Central memory CD8-positive, alpha-beta T cell (primary cell): ENCODE data around the gene TMEM163.

Source experiments
- ATAC-seq: fragments of 150-1000 bp; cut with Tn5 transposase; replicated peaks from 2 replicates; pipeline ENCODE4 v1.10.0; 2022; ENCODE audit warnings: mild to moderate bottlenecking, moderate FRiP score, moderate number of reproducible peaks; ENCODE audit not compliant: poor library complexity, severe bottlenecking; ENCODE audit errors: extremely low read depth
- DNase-seq, 2 donors: peaks; one replicate each; pipeline ENCODE4 v3.0.0; 2021; ENCODE audit warnings: low spot score in 2 of 2
- H3K27ac Mint-ChIP-seq: one replicate; pipeline ENCODE4 v1.8.0; 2022; ENCODE audit warnings: low read depth, mild to moderate bottlenecking, moderate library complexity, mixed read lengths
- H3K27me3 Mint-ChIP-seq: one replicate; pipeline ENCODE4 v1.8.0; 2022; ENCODE audit warnings: mixed read lengths
- H3K36me3 Mint-ChIP-seq: one replicate; pipeline ENCODE4 v1.8.0; 2022; ENCODE audit warnings: mild to moderate bottlenecking, moderate library complexity, mixed read lengths; ENCODE audit not compliant: insufficient read depth
- H3K4me1 Mint-ChIP-seq: one replicate; pipeline ENCODE4 v1.8.0; 2022; ENCODE audit warnings: mixed read lengths
- H3K4me3 Mint-ChIP-seq: one replicate; pipeline ENCODE4 v1.8.0; 2022; ENCODE audit warnings: mild to moderate bottlenecking, moderate library complexity, mixed read lengths
- H3K9me3 Mint-ChIP-seq: one replicate; pipeline ENCODE4 v1.8.0; 2022; ENCODE audit warnings: mixed read lengths

The TMEM163 gene

GRCh38 chr2:134410831-134411231, 308.0 kb downstream of the TMEM163 start:
- H3K9me3 Mint-ChIP-seq = no peaks in the 10 kb centered on the region
- no peak overlapping the region for H3K27ac Mint-ChIP-seq
- peaks cover 14% of the 10 kb centered on the region for H3K36me3 Mint-ChIP-seq
- H3K4me3 Mint-ChIP-seq = no peak overlapping the region
- no peak for ATAC-seq
- H3K4me1 Mint-ChIP-seq = peaks cover 42% of the 10 kb centered on the region
- no peak for DNase-seq
- no peaks in the 10 kb centered on the region for H3K27me3 Mint-ChIP-seq

- peaks cover 42% of the 10 kb centered on the region for H3K4me1 Mint-ChIP-seq
- H3K36me3 Mint-ChIP-seq = peaks cover 10% of the 10 kb centered on the region
- H3K4me3 Mint-ChIP-seq = peak overlapping the region; percentile 26
- no peak for ATAC-seq
- no peaks in the 10 kb centered on the region for H3K27me3 Mint-ChIP-seq
- no peak for DNase-seq
- no peaks in the 10 kb centered on the region for H3K9me3 Mint-ChIP-seq
- H3K27ac Mint-ChIP-seq = no peak overlapping the region
Measured at GRCh38 chr2:134410006-134410405, 308.8 kb downstream of the TMEM163 start.

- Mint-ChIP-seq H3K4me3 (no peak overlapping the region), H3K36me3 (peaks cover 11% of the 10 kb centered on the region), H3K27me3 (no peaks in the 10 kb centered on the region), H3K4me1 (peaks cover 42% of the 10 kb centered on the region), H3K27ac (peak overlapping the region; percentile 1), H3K9me3 (no peaks in the 10 kb centered on the region)
- DNase-seq (no peak), ATAC-seq (no peak)
Measured at GRCh38 chr2:134408791-134409190, 310.0 kb downstream of the TMEM163 start.

- ATAC-seq (no peak), DNase-seq (no peak)
- peaks cover 42% of the 10 kb centered on the region for H3K4me1 Mint-ChIP-seq
- no peaks in the 10 kb centered on the region for H3K9me3 Mint-ChIP-seq
- H3K27ac Mint-ChIP-seq = peak overlapping the region; percentile 1
- no peaks in the 10 kb centered on the region for H3K27me3 Mint-ChIP-seq
- no peak overlapping the region for H3K4me3 Mint-ChIP-seq
- H3K36me3 Mint-ChIP-seq = peaks cover 12% of the 10 kb centered on the region
Measured at GRCh38 chr2:134408386-134408785, 310.4 kb downstream of the TMEM163 start.

GRCh38 chr2:134407154-134407890, 311.5 kb downstream of the TMEM163 start:
- DNase-seq = no peak
- Mint-ChIP-seq H3K9me3 (no peaks in the 10 kb centered on the region), H3K4me1 (peaks cover 42% of the 10 kb centered on the region), H3K27ac (no peak overlapping the region), H3K36me3 (peaks cover 13% of the 10 kb centered on the region), H3K27me3 (no peaks in the 10 kb centered on the region), H3K4me3 (no peak overlapping the region)
- no peak for ATAC-seq

GRCh38 chr2:134406736-134407135, 312.1 kb downstream of the TMEM163 start:
- peaks cover 15% of the 10 kb centered on the region for H3K36me3 Mint-ChIP-seq
- H3K4me1 Mint-ChIP-seq = peaks cover 37% of the 10 kb centered on the region
- no peaks in the 10 kb centered on the region for H3K27me3 Mint-ChIP-seq
- H3K4me3 Mint-ChIP-seq = no peak overlapping the region
- H3K27ac Mint-ChIP-seq = no peak overlapping the region
- ATAC-seq = no peak
- no peaks in the 10 kb centered on the region for H3K9me3 Mint-ChIP-seq
- DNase-seq = no peak

- DNase-seq (no peak), ATAC-seq (no peak)
- Mint-ChIP-seq H3K4me1 (peaks cover 33% of the 10 kb centered on the region), H3K9me3 (no peaks in the 10 kb centered on the region), H3K4me3 (no peak overlapping the region), H3K36me3 (peaks cover 15% of the 10 kb centered on the region), H3K27ac (no peak overlapping the region), H3K27me3 (no peaks in the 10 kb centered on the region)
Measured at GRCh38 chr2:134406311-134406710, 312.5 kb downstream of the TMEM163 start.
